ENCODE results near the gene C1orf159. TPM values are rescaled to one million over a fixed set of nuclear protein-coding genes. Genes with fewer than 3 reads are reported as not detected.

C1orf159 gene
- total and polyA plus RNA-seq, 9 of the 15 experiments (the other 6 are each of a cell fraction or from before 2014, with no cell fraction given) = 0.28 to 54.9 (median 10.6) TPM

- TF ChIP-seq MGA (IDR thresholded peaks at IDR 0.05) = peak; percentile 91
- no peak for TF ChIP-seq ZNF589 (CRISPR knock-in tag; IDR thresholded peaks at IDR 0.05; ENCODE audit: low read depth)
- TF ChIP-seq TRIM28 (IDR thresholded peaks at IDR 0.05) = no peak
- no peak for TF ChIP-seq CHD2 (IDR thresholded peaks at IDR 0.05; ENCODE audit: low read depth, low read length)
- no peak for TF ChIP-seq EZH2 (IDR thresholded peaks at IDR 0.05; ENCODE audit: borderline replicate concordance, low read depth, low read length)
- TF ChIP-seq CHD4 (IDR thresholded peaks at IDR 0.05; ENCODE audit: insufficient read depth, insufficient replicate concordance, low read depth, low read length, poor library complexity, severe bottlenecking) = no peak
- no peak for TF ChIP-seq MBD2 (IDR thresholded peaks at IDR 0.05; ENCODE audit: borderline replicate concordance, low read depth)
- peak; percentile 48; the same call in 1 of the 2 replicates for TF ChIP-seq SMAD4 (CRISPR knock-in tag; conservative IDR thresholded peaks at IDR 0.05)
- 0 out of 2 replicates have a peak, but pooled peaks have one; percentile 20 for TF ChIP-seq BHLHE40 (IDR thresholded peaks at IDR 0.05; ENCODE audit: low read length)
- no peak for TF ChIP-seq EWSR1 (IDR thresholded peaks at IDR 0.05; ENCODE audit: borderline replicate concordance, low read depth, partially characterized antibody)
- TF ChIP-seq TAF1 (IDR thresholded peaks at IDR 0.05; ENCODE audit: control insufficient read depth, extremely low read depth, insufficient read depth, low read length, severe bottlenecking) = no peak
- TF ChIP-seq FOXK1 (CRISPR knock-in tag; IDR thresholded peaks at IDR 0.05; ENCODE audit: borderline replicate concordance) = no peak
- TF ChIP-seq FOXP1 (CRISPR knock-in tag; IDR thresholded peaks at IDR 0.05) = no peak
- TF ChIP-seq MYBL2 (IDR thresholded peaks at IDR 0.05; ENCODE audit: low read depth) = no peak
- TF ChIP-seq MYBL2 (CRISPR knock-in tag; IDR thresholded peaks at IDR 0.05; ENCODE audit: borderline replicate concordance) = no peak
- no peak for TF ChIP-seq PTBP1 (IDR thresholded peaks at IDR 0.05; ENCODE audit: low read depth, low read length)
Measured at GRCh38 chr1:1156140-1157032, 40.5 kb upstream of the C1orf159 start (continued).
